DMS53 treated with DMSO at 0.1 percent for 48 hours (cell line): ENCODE measurements around the gene TRPM3.
"Not testable (repeated sequence)": the region's sequence is repeated elsewhere in the genome, so short reads cannot be mapped to it uniquely, and the experiment has no call there.

Experiments
- DNase-seq: peaks from one replicate; lab custom pipeline; 2025; ENCODE audit not compliant: unreplicated experiment; lab: John Stamatoyannopoulos, UW

TRPM3 gene

GRCh38 chr9:71001780-71002386 lies 119.5 kb downstream of the TRPM3 start:
- peak; percentile 59 for DNase-seq

DNA sequence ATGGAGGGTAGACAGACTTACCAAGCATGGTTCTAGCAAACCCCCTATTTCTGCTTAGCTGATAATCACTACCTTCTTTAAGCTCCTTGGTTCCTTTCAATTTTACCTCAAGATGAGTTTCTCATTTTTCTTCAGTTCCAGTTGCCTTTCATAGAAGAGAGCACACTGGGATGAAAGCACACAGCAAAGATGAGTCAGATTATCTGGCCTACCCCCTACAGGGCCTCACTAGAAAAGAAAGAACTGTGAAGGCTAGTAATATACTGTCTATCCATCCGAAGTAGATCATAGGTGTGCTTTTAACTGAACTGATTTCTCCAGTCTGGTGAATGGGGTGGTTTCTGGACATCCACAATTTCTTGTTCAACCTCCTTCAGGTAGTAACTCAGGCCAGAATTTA lies 122.5 kb downstream of the TRPM3 start:
- no peak for DNase-seq

DNA sequence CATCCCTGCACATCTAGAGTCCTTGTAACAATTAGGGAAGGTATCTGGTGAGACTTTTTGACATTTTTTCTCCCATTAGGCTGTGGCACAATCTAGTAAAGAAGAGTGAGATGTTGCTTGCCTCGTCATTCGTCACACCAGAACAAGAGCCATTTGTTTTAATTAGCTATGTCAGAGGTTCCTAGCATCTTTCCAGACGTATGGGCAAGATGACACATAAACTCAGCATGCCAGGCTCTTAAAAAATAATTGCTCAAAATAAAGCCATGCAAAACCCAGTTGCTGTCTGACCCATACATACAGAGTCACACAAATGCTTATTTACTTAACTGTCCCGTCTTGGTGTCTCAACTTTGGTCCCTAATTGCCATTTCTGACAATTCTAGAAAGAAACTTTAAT lies 125.9 kb downstream of the TRPM3 start:
- DNase-seq = no peak

GRCh38 chr9:70994582-70994981 lies 126.8 kb downstream of the TRPM3 start:
- DNase-seq = no peak

DNA sequence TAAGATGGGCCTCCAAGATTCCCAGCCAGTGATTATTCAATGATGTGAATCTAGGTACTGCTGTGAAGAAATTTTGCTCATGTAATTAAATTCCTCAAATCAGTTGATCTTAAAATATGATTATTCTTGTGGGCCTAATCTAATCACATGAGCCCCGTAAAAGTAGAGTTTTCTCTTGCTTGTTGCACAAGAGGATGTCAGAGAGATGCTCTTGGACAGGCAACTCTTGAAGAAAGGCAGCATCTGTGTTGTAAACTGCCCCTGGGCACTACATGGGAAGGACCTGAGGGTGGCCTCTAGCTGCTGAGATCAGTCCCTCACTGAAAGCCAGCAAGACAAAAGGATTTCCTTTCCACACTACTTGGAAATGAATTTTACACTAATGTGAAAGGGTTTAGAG lies 132.9 kb downstream of the TRPM3 start:
- no peak for DNase-seq

GRCh38 chr9:70987986-70988385 lies 133.4 kb downstream of the TRPM3 start:
- DNase-seq = no peak

- DNase-seq = no peak
Measured at GRCh38 chr9:70986984-70987383, 134.4 kb downstream of the TRPM3 start.

DNA sequence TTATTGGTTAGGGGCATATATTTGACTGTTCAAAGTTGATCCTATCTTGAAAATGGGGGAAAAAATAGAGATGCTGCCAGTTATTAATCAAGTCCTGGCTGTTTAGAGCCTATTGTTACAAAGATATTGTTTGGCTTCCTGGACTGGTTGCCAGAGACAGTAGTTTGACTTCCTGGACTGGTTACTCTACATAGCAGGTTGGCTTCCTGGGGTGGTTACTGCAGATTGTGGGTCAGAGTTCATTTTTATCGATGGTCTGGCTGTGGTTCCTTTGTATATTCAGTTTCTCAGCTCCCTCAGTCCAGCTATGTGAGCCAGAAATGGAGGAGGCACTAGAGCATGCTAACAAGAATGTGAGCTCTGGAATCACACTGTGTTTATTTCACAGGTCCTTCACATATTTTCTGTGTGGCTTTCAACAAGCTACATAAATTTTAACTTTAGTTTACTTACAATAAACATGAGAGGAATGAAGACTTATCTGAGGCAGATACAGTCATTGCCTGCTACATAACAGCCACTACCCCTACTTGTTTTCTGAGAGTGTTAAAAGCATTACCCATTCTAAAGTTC lies 137.6 kb downstream of the TRPM3 start:
- DNase-seq = no peak

GRCh38 chr9:70981312-70981711 lies 140.1 kb downstream of the TRPM3 start:
- DNase-seq = no peak

DNA sequence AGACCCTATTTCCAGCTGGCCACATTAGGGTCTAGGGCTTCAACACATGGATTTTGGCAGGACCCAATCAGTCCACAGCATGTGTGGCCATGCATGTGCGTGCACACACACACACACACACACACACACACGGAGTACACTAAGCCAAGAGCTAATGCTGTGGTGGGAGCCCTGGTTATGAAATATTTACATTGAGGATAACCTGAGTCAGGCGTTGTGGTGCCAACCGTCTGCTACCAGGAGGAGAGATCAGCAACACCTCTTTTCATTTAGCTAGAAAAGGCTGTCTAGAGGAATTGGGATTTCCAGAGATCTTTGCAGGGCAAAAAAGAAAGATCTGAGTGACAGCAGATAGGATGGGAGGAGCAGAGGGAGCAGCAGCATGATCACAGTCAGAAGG lies 141.5 kb downstream of the TRPM3 start:
- DNase-seq = no peak

GRCh38 chr9:70978085-70978484 lies 143.3 kb downstream of the TRPM3 start:
- DNase-seq = no peak

- no peak for DNase-seq
Measured at GRCh38 chr9:70975821-70976220, 145.6 kb downstream of the TRPM3 start.

- DNase-seq = no peak
Measured at GRCh38 chr9:70971723-70972122, 149.7 kb downstream of the TRPM3 start.

DNA sequence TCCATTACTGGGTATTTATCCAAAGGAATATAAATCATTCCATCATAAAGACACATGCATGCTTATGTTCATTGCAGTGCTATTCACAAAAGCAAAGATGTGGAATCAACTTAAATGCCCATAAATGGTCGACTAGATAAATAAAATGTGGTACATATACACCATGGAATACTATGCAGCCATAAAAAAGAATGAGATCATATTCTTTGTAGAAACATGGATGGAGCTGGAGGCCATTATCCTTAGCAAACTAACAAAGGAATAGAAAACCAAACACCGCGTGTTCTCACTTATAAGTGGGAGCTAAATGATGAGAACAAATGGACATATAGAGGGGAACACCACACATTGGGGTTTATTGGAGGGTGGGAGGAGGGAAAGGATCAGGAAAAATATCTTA lies 155.0 kb downstream of the TRPM3 start:
- not testable (repeated sequence) for DNase-seq

DNA sequence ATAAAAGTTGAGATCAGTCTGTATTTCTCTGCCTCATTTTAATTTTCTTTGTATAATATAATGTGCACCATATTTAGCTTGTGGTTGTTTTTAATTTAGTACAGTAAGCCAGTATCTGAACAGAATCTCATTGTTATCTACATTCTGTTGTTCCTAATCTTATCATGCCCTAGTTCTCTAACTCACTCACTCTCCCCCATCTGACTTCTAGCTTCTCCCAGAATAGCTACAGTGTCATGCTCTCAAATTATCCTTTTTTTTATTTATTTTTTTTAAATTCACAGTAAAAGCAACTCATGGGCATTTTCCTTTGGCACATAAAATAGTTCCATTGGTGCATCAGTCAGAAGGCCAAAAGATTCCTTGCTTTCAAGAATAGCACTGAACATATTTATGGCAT lies 156.6 kb downstream of the TRPM3 start:
- no peak for DNase-seq

GRCh38 chr9:70963554-70963953 lies 157.9 kb downstream of the TRPM3 start:
- no peak for DNase-seq

DNA sequence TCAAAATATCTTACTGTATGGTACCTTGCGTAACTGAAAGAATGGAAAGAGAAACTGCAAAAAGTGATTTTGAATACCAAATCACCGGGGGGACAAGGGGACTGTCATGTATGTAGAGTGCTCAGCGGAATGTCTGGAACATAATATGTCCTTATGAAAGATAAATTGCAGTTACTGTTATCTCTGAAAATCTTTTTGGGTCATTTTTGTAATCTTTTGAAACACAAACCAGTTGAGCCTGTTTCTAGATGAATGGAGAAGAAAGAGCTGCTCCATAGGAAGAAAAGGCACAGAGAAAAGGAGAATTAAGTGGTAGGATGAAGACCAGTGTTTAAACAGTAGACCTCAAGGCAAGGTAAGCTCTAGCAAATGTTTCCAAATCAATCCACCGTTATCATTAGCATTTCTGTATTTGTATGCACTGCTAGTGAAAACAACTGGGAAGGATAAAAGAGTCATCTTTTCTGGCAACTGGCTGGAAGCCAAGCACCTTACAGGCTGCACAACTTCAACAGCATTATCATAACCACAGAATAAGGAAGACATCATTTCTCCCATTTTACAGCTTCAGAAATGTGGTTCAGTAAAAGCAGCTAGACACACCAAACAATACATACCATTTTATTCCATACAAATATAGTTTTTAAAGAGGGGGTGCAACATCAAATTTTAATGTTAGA lies 158.5 kb downstream of the TRPM3 start:
- no peak for DNase-seq

- no peak for DNase-seq
Measured at GRCh38 chr9:70959366-70959765, 162.1 kb downstream of the TRPM3 start.

DNA sequence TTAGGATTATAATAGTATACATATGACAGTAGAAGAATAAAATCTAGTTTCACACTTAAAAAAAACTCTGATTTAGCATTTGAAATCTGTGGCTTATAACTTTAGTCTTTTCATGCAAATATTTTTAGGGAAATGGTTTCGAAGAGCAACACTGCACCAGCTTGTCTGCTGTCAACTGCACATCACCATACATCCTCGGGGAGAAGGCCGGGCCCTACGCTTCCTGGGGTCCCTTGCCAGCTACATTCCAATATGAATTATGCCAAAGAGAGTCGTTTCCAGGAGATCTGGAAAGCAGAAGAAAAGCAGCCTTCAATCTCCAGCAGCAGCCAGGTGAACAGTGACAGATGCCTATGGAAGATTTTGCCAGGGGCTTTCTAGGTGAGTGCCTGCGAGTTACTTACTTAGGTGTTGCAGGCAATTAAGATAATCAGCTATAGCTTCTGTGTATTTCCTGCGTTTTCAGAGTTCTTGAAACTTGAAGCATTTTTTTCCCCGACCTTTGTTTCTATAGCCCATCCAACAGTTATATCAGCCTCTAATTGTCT lies 166.8 kb downstream of the TRPM3 start:
- DNase-seq = no peak

- DNase-seq = no peak
Measured at GRCh38 chr9:70954126-70954525, 167.3 kb downstream of the TRPM3 start.

DNA sequence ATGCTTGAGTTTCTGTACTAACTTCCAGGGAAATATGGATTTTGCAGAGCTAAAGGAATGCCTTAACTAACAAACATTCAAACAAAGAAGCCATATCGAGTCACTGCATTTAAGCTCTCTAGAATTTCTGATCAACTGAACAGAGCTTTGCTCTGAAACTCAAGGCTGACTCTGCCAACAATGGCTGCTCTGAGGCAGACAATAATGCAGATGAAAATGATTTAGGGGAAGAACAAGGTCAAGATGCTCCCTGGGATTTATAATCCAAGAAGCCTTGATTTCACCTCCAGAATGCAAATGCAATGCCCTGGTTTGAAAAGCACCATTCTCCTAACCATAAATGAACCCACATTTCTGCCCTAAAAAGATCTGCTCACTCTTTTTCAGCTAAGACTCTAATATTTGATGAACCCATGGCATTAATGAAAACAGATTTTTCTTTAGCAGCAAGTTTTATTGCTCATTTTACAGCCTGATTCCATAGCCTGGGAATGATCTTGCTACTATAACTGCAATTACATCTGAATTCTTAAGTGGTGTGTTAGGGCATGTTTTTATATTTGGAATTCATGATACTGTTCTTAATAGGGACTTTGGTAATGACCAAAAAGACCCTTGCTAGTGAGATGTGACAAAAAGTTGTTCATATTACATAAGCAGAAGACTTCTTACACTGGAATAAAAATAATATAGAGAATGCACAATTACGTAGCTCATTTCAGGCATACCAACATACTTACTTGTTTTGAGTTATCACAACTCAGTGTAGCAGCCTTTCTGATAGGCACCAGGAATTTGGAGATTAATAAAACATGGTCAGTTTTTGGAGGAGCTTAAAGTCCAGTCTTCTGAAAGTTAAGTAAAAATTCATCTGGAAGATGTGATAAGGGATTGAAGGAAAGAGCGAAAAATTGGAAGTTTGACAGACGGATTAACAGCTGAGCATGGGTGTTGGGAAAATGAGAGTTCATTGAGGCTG lies 169.4 kb downstream of the TRPM3 start:
- no peak for DNase-seq
